GM21723 (cell line): ENCODE measurements around the gene CFD.
A peak's percentile ranks its signal among the peaks of the same experiment; 100 is the strongest.
"Not testable (repeated sequence)": the region's sequence is repeated elsewhere in the genome, so short reads cannot be mapped to it uniquely, and the experiment has no call there.

Experiments
- ATAC-seq: cut with Tn5 transposase; IDR thresholded peaks from one replicate; pipeline ENCODE4 v1.9.1; 2021; ENCODE audit warnings: mild to moderate bottlenecking, moderate library complexity; ENCODE audit not compliant: unreplicated experiment

CFD gene

GRCh38 chr19:870963-871401, 11.5 kb downstream of the CFD start:
- no peak for ATAC-seq

GRCh38 chr19:871446-872265, 12.2 kb downstream of the CFD start:
- no peak for ATAC-seq

- ATAC-seq, result peak; percentile 49
Measured at GRCh38 chr19:872266-872951, 12.9 kb downstream of the CFD start.

GRCh38 chr19:873084-873483, 13.6 kb downstream of the CFD start:
- ATAC-seq, result no peak

- no peak for ATAC-seq
Measured at GRCh38 chr19:873561-874041, 14.1 kb downstream of the CFD start.

GRCh38 chr19:875265-875879, 15.9 kb downstream of the CFD start:
- ATAC-seq, result no peak

GRCh38 chr19:876089-876488, 16.6 kb downstream of the CFD start:
- no peak for ATAC-seq

GRCh38 chr19:876780-877314, 17.4 kb downstream of the CFD start:
- ATAC-seq, result no peak

- not testable (repeated sequence) for ATAC-seq
Measured at GRCh38 chr19:877992-878660, 18.7 kb downstream of the CFD start.

- not testable (repeated sequence) for ATAC-seq
Measured at GRCh38 chr19:878751-879561, 19.5 kb downstream of the CFD start.

GRCh38 chr19:879711-880438, 20.4 kb downstream of the CFD start:
- no peak for ATAC-seq

- ATAC-seq, result no peak
Measured at GRCh38 chr19:881385-882071, 22.1 kb downstream of the CFD start.

- no peak for ATAC-seq
Measured at GRCh38 chr19:882871-883497, 23.5 kb downstream of the CFD start.

- ATAC-seq, result no peak
Measured at GRCh38 chr19:883661-884211, 24.3 kb downstream of the CFD start.

GRCh38 chr19:884420-885211, 25.2 kb downstream of the CFD start:
- ATAC-seq, result no peak

- no peak for ATAC-seq
Measured at GRCh38 chr19:885536-886224, 26.2 kb downstream of the CFD start.

- ATAC-seq, result no peak
Measured at GRCh38 chr19:887072-887471, 27.6 kb downstream of the CFD start.
